Vagina (tissue), 2 donors: Measurements from ENCODE around the gene MAD1L1. TPM values are rescaled to one million over a fixed set of nuclear protein-coding genes. Genes with fewer than 3 reads are reported as not detected.
A peak's percentile ranks its signal among the peaks of the same experiment; 100 is the strongest.
"Not testable (repeated sequence)": the region's sequence is repeated elsewhere in the genome, so short reads cannot be mapped to it uniquely, and the experiment has no call there.

Experiments
- DNase-seq, 2 donors: peaks; one replicate each; pipeline ENCODE4 v3.0.0-alpha.2; 2017; ENCODE audit errors: extremely low spot score in 2 of 2
- H3K27ac ChIP-seq: fragments of 200-600 bp; sonication (generic); one replicate; pipeline ENCODE4 v1.5.1; 2019
- H3K27me3 ChIP-seq: fragments of 200-600 bp; sonication (generic); one replicate; pipeline ENCODE4 v1.5.1; 2019
- H3K36me3 ChIP-seq, 2 donors: fragments of 200-600 bp; sonication (generic); one replicate each; pipeline ENCODE4 v1.5.1; 2017 to 2019
- H3K4me1 ChIP-seq: fragments of 200-600 bp; sonication (generic); one replicate; pipeline ENCODE4 v1.5.1; 2019
- H3K4me3 ChIP-seq, 2 donors: fragments of 200-600 bp; sonication (generic); 1 replicate in 1 of 2; 2 replicates in 1 of 2; pipeline ENCODE4 v1.5.1; 2016 to 2019
- H3K9me3 ChIP-seq: fragments of 200-600 bp; sonication (generic); one replicate; pipeline ENCODE4 v1.5.1; 2019
- CTCF ChIP-seq, 3 experiments: fragments of 450-650 bp in 2 of 3; fragments of 200-600 bp in 1 of 3; sonication (generic) in 1 of 3; IDR thresholded peaks; one replicate each; pipeline ENCODE4 v1.5.1; 2017 to 2019; ENCODE audit warnings: antibody characterized with exemption in 3 of 3, mild to moderate bottlenecking in 2 of 3, moderate library complexity in 2 of 3
- POLR2A ChIP-seq, 2 donors: fragments of 450-650 bp; IDR thresholded peaks; one replicate each; pipeline ENCODE4 v1.6.1; 2017; ENCODE audit warnings: antibody characterized with exemption in 2 of 2, mild to moderate bottlenecking in 2 of 2, moderate library complexity in 2 of 2
- POLR2AphosphoS5 ChIP-seq, 2 donors: sonication (generic); formaldehyde crosslinking; IDR thresholded peaks; one replicate each; pipeline ENCODE4 v1.9.0; 2017; ENCODE audit warnings: antibody characterized with exemption in 2 of 2, mild to moderate bottlenecking in 2 of 2, low read depth in 1 of 2; ENCODE audit not compliant: insufficient read depth in 1 of 2
- intact Hi-C: fragments of 100-400 bp; cut with DNase I; formaldehyde crosslinking; loops from one replicate; pipeline ENCODE4 v1.15.1; 2023
- total RNA-seq: library from RNA; depleted of rRNA; stranded (reverse); fragments of >200 nt; gene quantifications from one replicate; pipeline ENCODE4 v1.2.3, GENCODE V29; 2016

The MAD1L1 gene
- total RNA-seq, 1 donor from 2014 or later = 62.4 TPM

- no peak for DNase-seq
- H3K9me3 ChIP-seq = no peaks in the 10 kb centered on the region
These were observed 252.9 kb downstream of the MAD1L1 start for GRCh38 chr7:1979591-1980560.

GRCh38 chr7:1978656-1979590 lies 253.8 kb downstream of the MAD1L1 start:
- H3K4me3 ChIP-seq = no peak overlapping the region
- no peak for DNase-seq
- no peaks in the 10 kb centered on the region for H3K27me3 ChIP-seq
- no peaks in the 10 kb centered on the region for H3K9me3 ChIP-seq
- no peak overlapping the region for H3K27ac ChIP-seq
- H3K4me1 ChIP-seq = no peaks in the 10 kb centered on the region
- intact Hi-C loops = no loop called here
- no peaks in the 10 kb centered on the region for H3K36me3 ChIP-seq
- no peak for TF ChIP-seq POLR2AphosphoS5 (IDR thresholded peaks at IDR 0.05; ENCODE audit: insufficient read depth in 1 of 2, low read depth in 1 of 2)
- TF ChIP-seq CTCF (IDR thresholded peaks at IDR 0.05) = no peak
- TF ChIP-seq POLR2A (IDR thresholded peaks at IDR 0.05) = no peak

More at GRCh38 chr7:1979591-1980560, 252.9 kb downstream of the MAD1L1 start:
- Histone ChIP-seq H3K27ac (no peak overlapping the region), H3K4me1 (no peaks in the 10 kb centered on the region), H3K27me3 (no peaks in the 10 kb centered on the region), H3K36me3 (no peaks in the 10 kb centered on the region), H3K4me3 (no peak overlapping the region)
- intact Hi-C loops = no loop called here
- TF ChIP-seq POLR2AphosphoS5 (IDR thresholded peaks at IDR 0.05; ENCODE audit: insufficient read depth in 1 of 2, low read depth in 1 of 2) (peak in 1 of 2 donors; percentile 45), POLR2A (IDR thresholded peaks at IDR 0.05) (no peak), CTCF (IDR thresholded peaks at IDR 0.05) (no peak)

- H3K4me1 ChIP-seq = no peaks in the 10 kb centered on the region
- intact Hi-C loops = no loop called here
- H3K27me3 ChIP-seq = no peaks in the 10 kb centered on the region
- H3K9me3 ChIP-seq = no peaks in the 10 kb centered on the region
- no peaks in the 10 kb centered on the region for H3K36me3 ChIP-seq
- TF ChIP-seq POLR2A (IDR thresholded peaks at IDR 0.05) (no peak), POLR2AphosphoS5 (IDR thresholded peaks at IDR 0.05; ENCODE audit: insufficient read depth in 1 of 2, low read depth in 1 of 2) (no peak), CTCF (IDR thresholded peaks at IDR 0.05) (no peak)
- H3K27ac ChIP-seq = no peak overlapping the region
- no peak for DNase-seq
- H3K4me3 ChIP-seq = no peak overlapping the region
These were observed 254.8 kb downstream of the MAD1L1 start for GRCh38 chr7:1977876-1978441.

- Histone ChIP-seq H3K4me1 (no peaks in the 10 kb centered on the region), H3K27me3 (no peaks in the 10 kb centered on the region), H3K27ac (no peak overlapping the region), H3K4me3 (no peak overlapping the region), H3K9me3 (no peaks in the 10 kb centered on the region), H3K36me3 (no peaks in the 10 kb centered on the region)
- intact Hi-C loops = no loop called here
- DNase-seq = no peak
- TF ChIP-seq CTCF (IDR thresholded peaks at IDR 0.05) (no peak), POLR2A (IDR thresholded peaks at IDR 0.05) (no peak), POLR2AphosphoS5 (IDR thresholded peaks at IDR 0.05; ENCODE audit: insufficient read depth in 1 of 2, low read depth in 1 of 2) (no peak)
These were observed 255.5 kb downstream of the MAD1L1 start for GRCh38 chr7:1977059-1977875.

GRCh38 chr7:1976521-1976920 lies 256.2 kb downstream of the MAD1L1 start:
- intact Hi-C loops, H3K36me3 ChIP-seq, H3K4me1 ChIP-seq: not testable (repeated sequence)

More at GRCh38 chr7:1976521-1976920, 256.2 kb downstream of the MAD1L1 start:
- not testable (repeated sequence) for H3K27ac ChIP-seq, H3K27me3 ChIP-seq, DNase-seq, H3K4me3 ChIP-seq, H3K9me3 ChIP-seq
